Nephron progenitor cell (in vitro differentiated cells): Measurements from ENCODE around the gene TAPT1.

Source experiments
- DNase-seq: peaks from one replicate; pipeline ENCODE4 v3.0.0; 2021
- H3K27ac Mint-ChIP-seq: 2 replicates; pipeline ENCODE4 v1.8.0; 2021; ENCODE audit warnings: mild to moderate bottlenecking, moderate library complexity, mixed read lengths
- H3K27me3 Mint-ChIP-seq: 2 replicates; pipeline ENCODE4 v1.8.0; 2021; ENCODE audit warnings: mild to moderate bottlenecking, low read depth, mixed read lengths; ENCODE audit not compliant: poor library complexity
- H3K36me3 Mint-ChIP-seq: 2 replicates; pipeline ENCODE4 v1.8.0; 2021; ENCODE audit warnings: low read depth, mixed read lengths
- H3K4me1 Mint-ChIP-seq: 2 replicates; pipeline ENCODE4 v1.8.0; 2021; ENCODE audit warnings: mixed read lengths
- H3K4me3 Mint-ChIP-seq: 2 replicates; pipeline ENCODE4 v1.8.0; 2021; ENCODE audit warnings: mild to moderate bottlenecking, moderate library complexity, mixed read lengths
- H3K9me3 Mint-ChIP-seq: 2 replicates; pipeline ENCODE4 v1.8.0; 2021; ENCODE audit warnings: mild to moderate bottlenecking, moderate library complexity, mixed read lengths
- TF ChIP-seq, protein P1 (sequence below): fragments of 200-600 bp; sonication (generic); IDR thresholded peaks from 2 replicates; pipeline ENCODE4 v1.5.0; 2021; ENCODE audit warnings: antibody characterized with exemption

Gene TAPT1

DNA sequence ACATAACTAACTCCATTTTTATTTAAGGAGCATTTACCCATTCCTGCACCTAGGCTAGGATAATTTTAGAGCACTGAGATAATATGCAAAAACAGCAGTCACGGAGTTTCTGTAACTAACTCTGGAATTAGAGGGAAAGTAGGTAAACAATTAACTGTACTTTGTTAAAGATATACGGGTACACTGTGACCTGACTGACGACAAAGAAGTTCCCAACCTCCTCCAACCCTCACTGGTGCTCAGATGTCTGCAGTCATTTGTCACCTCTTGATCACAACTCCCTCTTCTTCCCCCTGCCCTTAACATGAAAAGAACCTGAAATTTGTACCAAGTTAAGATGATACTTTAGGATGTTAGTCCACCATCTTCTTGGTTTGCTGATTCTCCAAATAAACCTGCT lies 42.0 kb upstream of the TAPT1 start:
- Mint-ChIP-seq H3K4me1 (peaks cover 7% of the 10 kb centered on the region), H3K27me3 (no peaks in the 10 kb centered on the region), H3K36me3 (peaks cover 16% of the 10 kb centered on the region), H3K9me3 (no peaks in the 10 kb centered on the region), H3K27ac (peak overlapping the region; percentile 84), H3K4me3 (no peak overlapping the region)
- TF ChIP-seq, protein P1, sequence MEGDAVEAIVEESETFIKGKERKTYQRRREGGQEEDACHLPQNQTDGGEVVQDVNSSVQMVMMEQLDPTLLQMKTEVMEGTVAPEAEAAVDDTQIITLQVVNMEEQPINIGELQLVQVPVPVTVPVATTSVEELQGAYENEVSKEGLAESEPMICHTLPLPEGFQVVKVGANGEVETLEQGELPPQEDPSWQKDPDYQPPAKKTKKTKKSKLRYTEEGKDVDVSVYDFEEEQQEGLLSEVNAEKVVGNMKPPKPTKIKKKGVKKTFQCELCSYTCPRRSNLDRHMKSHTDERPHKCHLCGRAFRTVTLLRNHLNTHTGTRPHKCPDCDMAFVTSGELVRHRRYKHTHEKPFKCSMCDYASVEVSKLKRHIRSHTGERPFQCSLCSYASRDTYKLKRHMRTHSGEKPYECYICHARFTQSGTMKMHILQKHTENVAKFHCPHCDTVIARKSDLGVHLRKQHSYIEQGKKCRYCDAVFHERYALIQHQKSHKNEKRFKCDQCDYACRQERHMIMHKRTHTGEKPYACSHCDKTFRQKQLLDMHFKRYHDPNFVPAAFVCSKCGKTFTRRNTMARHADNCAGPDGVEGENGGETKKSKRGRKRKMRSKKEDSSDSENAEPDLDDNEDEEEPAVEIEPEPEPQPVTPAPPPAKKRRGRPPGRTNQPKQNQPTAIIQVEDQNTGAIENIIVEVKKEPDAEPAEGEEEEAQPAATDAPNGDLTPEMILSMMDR = no peak
- DNase-seq = no peak

DNA sequence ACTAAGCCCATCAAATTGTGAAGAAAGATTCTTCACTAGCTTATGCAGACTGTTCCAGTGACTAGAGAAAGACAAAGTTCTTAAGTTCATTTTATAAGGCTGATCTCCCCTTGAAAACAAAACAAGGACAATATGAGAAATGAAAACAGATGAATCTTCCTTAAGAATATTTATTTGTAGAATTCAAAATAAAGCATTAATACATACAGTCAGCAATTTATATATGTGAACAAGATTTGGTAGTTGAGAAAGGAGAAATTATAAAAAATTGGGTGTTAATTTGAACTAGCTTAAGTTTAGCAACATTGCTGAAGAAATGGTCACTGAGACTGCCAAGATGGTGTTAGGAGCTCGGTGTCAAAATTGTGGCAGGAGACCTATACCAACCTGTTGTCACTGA lies 41.4 kb upstream of the TAPT1 start:
- Mint-ChIP-seq H3K9me3 (no peaks in the 10 kb centered on the region), H3K4me3 (no peak overlapping the region), H3K27ac (no peak overlapping the region), H3K4me1 (peaks cover 7% of the 10 kb centered on the region), H3K36me3 (peaks cover 14% of the 10 kb centered on the region), H3K27me3 (no peaks in the 10 kb centered on the region)
- no peak for DNase-seq
- TF ChIP-seq, protein P1 = no peak

DNA sequence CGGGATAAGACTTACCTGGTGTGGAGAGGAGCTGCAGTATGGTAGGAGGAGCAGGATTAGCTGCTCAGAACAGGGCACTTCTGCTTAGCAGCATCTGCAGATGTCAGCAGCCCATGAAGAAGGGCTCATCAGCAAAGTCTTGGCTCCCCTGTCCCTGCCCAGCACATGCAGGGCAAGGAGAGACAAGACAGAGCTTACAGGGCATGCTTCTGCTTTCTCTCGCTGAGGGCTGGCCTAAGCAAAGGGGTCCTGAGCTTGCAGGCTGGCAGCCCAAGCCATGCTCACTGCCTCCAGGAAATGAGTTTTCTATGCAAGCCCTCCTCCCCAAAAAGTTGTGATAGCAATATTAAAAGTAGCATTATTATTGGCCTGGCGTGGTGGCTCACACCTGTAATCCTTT lies 39.5 kb upstream of the TAPT1 start:
- no peak for DNase-seq
- no peak overlapping the region for H3K27ac Mint-ChIP-seq
- H3K36me3 Mint-ChIP-seq = peaks cover 19% of the 10 kb centered on the region
- H3K4me1 Mint-ChIP-seq = peaks cover 7% of the 10 kb centered on the region
- no peak overlapping the region for H3K4me3 Mint-ChIP-seq
- no peaks in the 10 kb centered on the region for H3K9me3 Mint-ChIP-seq
- TF ChIP-seq, protein P1 = no peak
- no peaks in the 10 kb centered on the region for H3K27me3 Mint-ChIP-seq

DNA sequence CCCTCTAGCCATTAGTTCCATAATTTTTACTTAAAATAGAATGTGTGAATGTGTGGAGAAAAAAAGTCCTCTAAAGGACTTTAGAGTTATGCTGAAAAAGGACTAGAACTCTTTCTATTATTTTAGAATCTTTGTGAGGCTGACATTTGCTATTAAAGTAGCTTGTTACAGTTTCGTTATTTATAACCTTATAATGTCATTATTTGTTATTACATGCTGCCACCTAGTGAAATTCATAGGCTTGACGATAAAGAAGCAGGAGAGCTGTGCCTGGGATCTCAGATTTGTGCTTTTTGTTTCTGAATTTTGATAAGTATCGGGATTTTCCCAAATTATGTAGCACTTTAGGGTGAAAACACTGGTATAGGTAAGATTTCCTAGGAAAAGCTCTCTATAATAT lies 38.5 kb upstream of the TAPT1 start:
- no peak for DNase-seq
- no peak overlapping the region for H3K4me3 Mint-ChIP-seq

GRCh38 chr4:16263056-16263455 lies 36.8 kb upstream of the TAPT1 start:
- peaks cover under 1% of the 10 kb centered on the region for H3K4me1 Mint-ChIP-seq
- TF ChIP-seq, protein P1 = no peak

More for the DNA sequence above, 38.5 kb upstream of the TAPT1 start:
- TF ChIP-seq, protein P1 = peak; percentile 31
- H3K9me3 Mint-ChIP-seq = no peaks in the 10 kb centered on the region
- peaks cover 7% of the 10 kb centered on the region for H3K4me1 Mint-ChIP-seq
- H3K27ac Mint-ChIP-seq = no peak overlapping the region
- no peaks in the 10 kb centered on the region for H3K27me3 Mint-ChIP-seq
- peaks cover 18% of the 10 kb centered on the region for H3K36me3 Mint-ChIP-seq

DNA sequence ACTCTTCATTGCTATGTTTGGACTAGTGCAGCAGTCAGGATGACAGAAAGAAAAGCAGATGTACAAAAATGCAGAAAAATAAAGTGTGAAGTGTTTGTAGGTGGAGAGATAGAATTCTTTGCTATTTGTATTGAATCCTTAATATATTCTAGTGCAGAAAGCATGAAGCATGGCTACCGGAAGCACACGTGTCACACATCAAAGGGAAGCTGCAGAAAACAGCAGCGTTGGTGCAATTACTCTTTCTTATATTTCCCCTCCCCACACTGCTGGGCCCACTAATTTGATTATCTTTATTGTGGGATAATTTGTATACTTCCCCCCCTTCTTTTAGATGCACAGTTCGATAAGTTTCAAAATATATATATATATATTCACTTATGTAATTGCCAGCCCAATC lies 35.9 kb upstream of the TAPT1 start:
- H3K27me3 Mint-ChIP-seq = no peaks in the 10 kb centered on the region
- TF ChIP-seq, protein P1 = no peak
- H3K36me3 Mint-ChIP-seq = peaks cover 23% of the 10 kb centered on the region

More at GRCh38 chr4:16263056-16263455, 36.8 kb upstream of the TAPT1 start:
- Mint-ChIP-seq H3K36me3 (peaks cover 14% of the 10 kb centered on the region), H3K4me3 (no peak overlapping the region), H3K27ac (no peak overlapping the region), H3K27me3 (no peaks in the 10 kb centered on the region), H3K9me3 (no peaks in the 10 kb centered on the region)
- DNase-seq = no peak

More for the DNA sequence above, 35.9 kb upstream of the TAPT1 start:
- Mint-ChIP-seq H3K4me3 (no peak overlapping the region), H3K4me1 (peaks cover 7% of the 10 kb centered on the region), H3K27ac (no peak overlapping the region), H3K9me3 (no peaks in the 10 kb centered on the region)
- DNase-seq = no peak
